Subcutaneous adipose tissue (tissue), 4 donors: ENCODE data around the gene COQ6. TPM values are rescaled to one million over a fixed set of nuclear protein-coding genes. Genes with fewer than 3 reads are reported as not detected.

Source experiments
- total RNA-seq, 4 donors: library from RNA; depleted of rRNA; stranded (reverse); fragments of >200 nt; gene quantifications; one replicate each; pipeline ENCODE4 v1.1.0, GENCODE V29; 2016
- TF ChIP-seq, protein P1 (sequence below): fragments of 450-650 bp; IDR thresholded peaks from one replicate; pipeline ENCODE4 v1.5.1; 2016; ENCODE audit warnings: low read depth, mild to moderate bottlenecking, control low read depth, antibody characterized with exemption, moderate library complexity

COQ6 gene
- total RNA-seq, 4 donors from 2014 or later: 34.6 to 46.9 (median 37.9) TPM

DNA sequence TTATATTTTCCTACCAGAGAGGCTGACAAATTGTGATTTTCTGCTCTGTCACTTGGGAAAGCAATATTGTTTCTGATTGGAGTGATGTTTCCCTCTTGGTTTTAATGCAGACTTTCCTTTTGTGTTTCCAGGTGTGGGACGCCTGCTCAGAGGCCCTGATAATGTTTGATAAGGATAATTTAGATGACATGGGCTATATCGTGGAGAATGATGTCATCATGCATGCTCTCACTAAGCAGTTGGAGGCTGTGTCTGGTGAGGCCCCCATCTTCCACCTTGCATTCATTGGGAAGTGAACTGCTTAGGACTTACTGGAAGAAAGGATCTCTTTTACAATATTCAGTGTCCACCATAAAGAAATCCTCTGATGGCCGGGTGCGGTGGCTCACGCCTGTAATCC is 5.6 kb downstream of the COQ6 start:
- TF ChIP-seq, protein P1, sequence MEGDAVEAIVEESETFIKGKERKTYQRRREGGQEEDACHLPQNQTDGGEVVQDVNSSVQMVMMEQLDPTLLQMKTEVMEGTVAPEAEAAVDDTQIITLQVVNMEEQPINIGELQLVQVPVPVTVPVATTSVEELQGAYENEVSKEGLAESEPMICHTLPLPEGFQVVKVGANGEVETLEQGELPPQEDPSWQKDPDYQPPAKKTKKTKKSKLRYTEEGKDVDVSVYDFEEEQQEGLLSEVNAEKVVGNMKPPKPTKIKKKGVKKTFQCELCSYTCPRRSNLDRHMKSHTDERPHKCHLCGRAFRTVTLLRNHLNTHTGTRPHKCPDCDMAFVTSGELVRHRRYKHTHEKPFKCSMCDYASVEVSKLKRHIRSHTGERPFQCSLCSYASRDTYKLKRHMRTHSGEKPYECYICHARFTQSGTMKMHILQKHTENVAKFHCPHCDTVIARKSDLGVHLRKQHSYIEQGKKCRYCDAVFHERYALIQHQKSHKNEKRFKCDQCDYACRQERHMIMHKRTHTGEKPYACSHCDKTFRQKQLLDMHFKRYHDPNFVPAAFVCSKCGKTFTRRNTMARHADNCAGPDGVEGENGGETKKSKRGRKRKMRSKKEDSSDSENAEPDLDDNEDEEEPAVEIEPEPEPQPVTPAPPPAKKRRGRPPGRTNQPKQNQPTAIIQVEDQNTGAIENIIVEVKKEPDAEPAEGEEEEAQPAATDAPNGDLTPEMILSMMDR: no peak

DNA sequence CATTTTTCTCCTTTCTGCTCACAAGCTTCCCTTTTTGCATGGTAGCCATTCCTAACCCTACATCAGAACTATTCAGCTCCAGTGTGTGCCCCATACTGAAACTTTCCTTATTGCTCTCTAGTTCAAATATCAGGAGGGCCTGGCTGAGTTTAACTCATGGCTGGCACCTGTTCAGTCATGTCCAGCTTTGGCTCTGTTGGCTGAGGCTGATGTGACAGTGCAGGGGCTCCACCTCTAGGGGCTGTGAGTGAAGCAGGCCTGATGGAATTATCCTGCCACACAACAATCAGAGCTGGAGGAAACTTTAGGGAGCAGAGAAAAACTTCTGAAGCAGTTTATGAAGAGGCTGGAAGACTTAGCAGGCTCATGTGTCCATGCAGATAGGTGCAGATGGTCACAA is 8.5 kb downstream of the COQ6 start:
- TF ChIP-seq, protein P1: no peak

DNA sequence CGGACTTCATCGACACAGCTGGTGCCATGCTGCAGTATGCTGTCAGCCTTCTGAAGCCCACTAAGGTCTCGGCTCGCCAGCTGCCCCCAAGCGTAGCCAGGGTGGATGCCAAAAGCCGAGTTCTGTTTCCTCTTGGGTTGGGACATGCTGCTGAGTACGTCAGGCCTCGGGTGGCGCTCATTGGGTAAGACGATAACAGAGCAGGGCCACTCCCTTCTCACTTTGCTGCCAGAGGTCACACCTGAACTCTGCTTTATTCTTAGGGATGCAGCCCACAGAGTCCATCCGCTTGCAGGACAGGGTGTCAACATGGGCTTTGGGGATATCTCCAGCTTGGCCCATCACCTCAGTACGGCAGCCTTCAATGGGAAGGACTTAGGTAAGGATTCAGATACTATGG is 11.1 kb downstream of the COQ6 start:
- TF ChIP-seq, protein P1: no peak

DNA sequence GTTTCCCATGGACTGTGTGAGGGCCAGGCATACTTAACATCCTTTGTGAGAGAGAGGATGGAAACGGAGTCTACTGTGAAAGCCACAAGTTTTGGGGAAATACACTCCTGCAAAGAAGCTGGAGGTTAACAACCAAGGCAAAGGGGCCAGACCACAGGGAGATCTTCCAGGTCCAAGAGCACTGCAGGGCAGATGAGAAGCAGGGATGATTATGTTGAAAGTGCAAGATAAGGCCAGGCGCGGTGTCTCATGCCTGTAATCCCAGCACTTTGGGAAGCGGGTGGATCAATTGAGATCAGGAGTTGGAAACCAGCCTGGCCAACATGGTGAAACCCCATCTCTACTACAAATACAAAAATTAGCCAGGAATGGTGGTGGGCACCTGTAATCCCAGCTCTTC is 15.1 kb downstream of the COQ6 start:
- TF ChIP-seq, protein P1: no peak

DNA sequence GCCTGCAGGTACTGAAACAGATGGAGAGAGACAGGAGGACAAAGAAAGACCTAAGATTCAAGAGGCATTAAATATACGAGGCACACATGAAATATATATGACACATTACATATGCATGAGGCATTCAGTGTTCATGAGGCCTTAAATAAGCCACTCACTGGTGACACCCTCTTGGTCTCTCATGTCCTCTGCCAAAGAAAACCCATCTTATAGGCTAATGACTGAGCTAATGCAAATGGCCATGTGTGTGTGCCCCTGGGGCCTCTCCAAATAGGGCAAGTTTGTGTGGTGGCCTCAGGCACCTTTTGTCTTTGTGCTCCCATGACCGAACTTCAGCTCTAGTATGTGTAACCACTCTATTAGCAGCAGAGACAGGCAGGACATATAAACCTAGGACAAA is 18.8 kb downstream of the COQ6 start:
- TF ChIP-seq, protein P1: no peak

DNA sequence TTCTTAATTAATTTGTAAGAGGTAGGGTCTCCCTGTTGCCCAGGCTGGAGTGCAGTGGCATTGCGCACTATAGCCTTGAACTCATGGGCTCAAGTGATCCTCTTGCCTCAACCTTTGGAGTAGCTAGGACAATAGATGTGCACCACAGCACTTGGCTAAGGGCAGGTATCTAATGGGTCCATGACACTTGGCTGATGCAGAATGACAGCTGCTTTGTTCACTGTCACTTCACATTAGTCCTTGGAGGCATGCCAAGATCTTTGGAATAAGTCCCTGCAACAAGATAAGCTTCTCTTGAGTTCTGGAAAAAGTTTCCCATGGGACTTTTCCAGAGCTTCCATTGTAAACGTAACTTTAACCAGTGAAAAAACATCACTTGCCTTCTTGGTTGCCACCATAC is 23.4 kb downstream of the COQ6 start:
- TF ChIP-seq, protein P1: no peak

DNA sequence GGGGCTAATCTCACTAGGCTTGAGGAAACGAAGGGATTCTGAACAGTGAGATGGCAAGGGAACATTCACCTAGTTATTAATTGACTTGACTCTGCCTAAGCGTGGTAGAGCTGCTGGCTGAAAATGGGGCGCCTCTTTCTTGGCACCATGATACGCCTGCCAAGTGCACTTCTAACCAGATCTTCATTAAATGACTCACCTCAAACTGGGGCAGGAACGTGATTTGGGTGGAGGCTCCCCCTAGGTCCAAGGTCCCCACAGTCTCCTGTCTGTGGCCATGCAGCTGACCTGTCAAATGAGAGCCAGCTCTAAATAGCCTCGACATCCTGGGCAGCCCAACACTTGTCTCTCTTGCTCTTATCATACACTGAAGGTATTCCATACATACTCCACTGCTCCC is 26.0 kb downstream of the COQ6 start:
- TF ChIP-seq, protein P1: no peak
